Sigmoid colon (tissue), 4 donors: ENCODE data around the gene ARMC2.

ENCODE experiments used
- CTCF ChIP-seq, 4 experiments: fragments of 450-650 bp in 3 of 4; fragments of 200-600 bp in 1 of 4; IDR thresholded peaks; one replicate each; pipeline ENCODE4 v1.5.1; 2016 to 2019; ENCODE audit warnings: antibody characterized with exemption in 4 of 4, mild to moderate bottlenecking in 3 of 4, moderate library complexity in 2 of 4
- EP300 ChIP-seq, 4 donors: sonication (generic); formaldehyde crosslinking; IDR thresholded peaks; one replicate each; pipeline ENCODE4 v1.6.1; 2017; ENCODE audit warnings: antibody characterized with exemption in 4 of 4

- TF ChIP-seq EP300 (IDR thresholded peaks at IDR 0.05) (no peak), CTCF (IDR thresholded peaks at IDR 0.05) (no peak)
These were observed 109.0 kb downstream of the ARMC2 start for GRCh38 chr6:108957221-108957620.
